HepG2 (cell line): ENCODE measurements around the gene KRTAP5-6. TPM values are rescaled to one million over a fixed set of nuclear protein-coding genes. Genes with fewer than 3 reads are reported as not detected.

Experiments used
- ARID5B ChIP-seq: IDR thresholded peaks from 2 replicates; pipeline ENCODE4 v1.4.0; 2020; ENCODE audit warnings: mild to moderate bottlenecking, missing genetic modification reagents
- BORCS8-MEF2B ChIP-seq: sonication (generic); formaldehyde crosslinking; IDR thresholded peaks from 2 replicates; pipeline ENCODE4 v1.8.0; 2022; ENCODE audit warnings: mild to moderate bottlenecking, missing genetic modification reagents
- BRD4 ChIP-seq: sonication (generic); formaldehyde crosslinking; IDR thresholded peaks from 2 replicates; pipeline ENCODE4 v1.4.0; 2020; ENCODE audit warnings: missing genetic modification reagents
- CEBPG ChIP-seq: IDR thresholded peaks from 2 replicates; pipeline ENCODE4 v1.6.1; 2016
- DRAP1 ChIP-seq: IDR thresholded peaks from 2 replicates; pipeline ENCODE4 v1.6.1; 2016; ENCODE audit warnings: missing genetic modification reagents, missing compliant biosample characterization
- IRF9 ChIP-seq: sonication (generic); formaldehyde crosslinking; IDR thresholded peaks from 2 replicates; pipeline ENCODE4 v1.8.0; 2022; ENCODE audit warnings: missing genetic modification reagents, mild to moderate bottlenecking, borderline replicate concordance
- MAFF ChIP-seq: IDR thresholded peaks from 2 replicates; pipeline ENCODE4 v1.6.1; 2011; ENCODE audit warnings: low read depth, low read length, improper control_type of control experiment
- MBNL3 ChIP-seq: fragments of 250-450 bp; sonication (Bioruptor Pico); conservative IDR thresholded peaks from 2 replicates; pipeline ENCODE4 v1.8.0; 2022; ENCODE audit warnings: mild to moderate bottlenecking, inconsistent platforms
- NRL ChIP-seq: sonication (generic); formaldehyde crosslinking; IDR thresholded peaks from 2 replicates; pipeline ENCODE4 v1.5.0; 2020; ENCODE audit warnings: missing genetic modification reagents, mild to moderate bottlenecking, moderate library complexity, borderline replicate concordance
- PHF20 ChIP-seq: sonication (generic); formaldehyde crosslinking; IDR thresholded peaks from 2 replicates; pipeline ENCODE4 v1.5.0; 2020; ENCODE audit warnings: mild to moderate bottlenecking, missing genetic modification reagents
- RBFOX2 ChIP-seq: fragments of 200-400 bp; formaldehyde crosslinking; IDR thresholded peaks from 2 replicates; pipeline ENCODE4 v1.6.1; 2017; ENCODE audit warnings: low read depth, mild to moderate bottlenecking, low read length
- SCMH1 ChIP-seq: sonication (generic); formaldehyde crosslinking; IDR thresholded peaks from 2 replicates; pipeline ENCODE4 v1.9.0; 2021; ENCODE audit warnings: missing genetic modification reagents, mild to moderate bottlenecking, borderline replicate concordance
- SNAI1 ChIP-seq: sonication (generic); formaldehyde crosslinking; IDR thresholded peaks from 2 replicates; pipeline ENCODE4 v1.5.0; 2020; ENCODE audit warnings: mild to moderate bottlenecking, missing genetic modification reagents, borderline replicate concordance
- SP140L ChIP-seq: sonication (generic); formaldehyde crosslinking; IDR thresholded peaks from 2 replicates; pipeline ENCODE4 v1.4.0; 2020; ENCODE audit warnings: missing genetic modification reagents, borderline replicate concordance
- TBX3 ChIP-seq: fragments of 450-650 bp; IDR thresholded peaks from 2 replicates; pipeline ENCODE4 v1.6.1; 2017; ENCODE audit warnings: antibody characterized with exemption, mild to moderate bottlenecking, inconsistent platforms, borderline replicate concordance
- ZBTB39 ChIP-seq: sonication (generic); formaldehyde crosslinking; IDR thresholded peaks from 2 replicates; pipeline ENCODE4 v1.5.0; 2020; ENCODE audit warnings: missing genetic modification reagents
- ZNF18 ChIP-seq: sonication (generic); formaldehyde crosslinking; IDR thresholded peaks from 2 replicates; pipeline ENCODE4 v1.8.0; 2022; ENCODE audit warnings: mild to moderate bottlenecking, missing genetic modification reagents; ENCODE audit not compliant: insufficient replicate concordance
- ZNF335 ChIP-seq: sonication (generic); formaldehyde crosslinking; IDR thresholded peaks from 2 replicates; pipeline ENCODE4 v1.4.0; 2020; ENCODE audit warnings: missing genetic modification reagents
- ZNF569 ChIP-seq: sonication (generic); formaldehyde crosslinking; IDR thresholded peaks from 2 replicates; pipeline ENCODE4 v1.5.0; 2020; ENCODE audit warnings: mild to moderate bottlenecking, missing genetic modification reagents, moderate library complexity, borderline replicate concordance
- ZNF749 ChIP-seq: sonication (generic); formaldehyde crosslinking; IDR thresholded peaks from 2 replicates; pipeline ENCODE4 v1.8.0; 2022; ENCODE audit warnings: mild to moderate bottlenecking, missing genetic modification reagents, moderate library complexity, borderline replicate concordance
- polyA plus RNA-seq, 8 experiments: library from polyadenylated mRNA; depleted of rRNA in 3 of 8; stranded (reverse) in 7 of 8; unstranded in 1 of 8; fragments of >200 nt; fragmentation: Illumina TruSeq in 4 of 8; extraction: Trizol in 4 of 8; gene quantifications; 2 replicates each; pipeline versions ENCODE4 v1.2.1 to v1.2.3, GENCODE V29; 2011 to 2016; ENCODE audit warnings: low read depth in 4 of 8, missing spikeins in 1 of 8, mixed read lengths in 1 of 8; ENCODE audit not compliant: insufficient read depth in 1 of 8
- total RNA-seq, 5 experiments: library from RNA; depleted of rRNA; stranded (reverse); fragments of >200 nt; fragmentation: Illumina TruSeq; extraction: Trizol; gene quantifications; 2 replicates each; pipeline ENCODE4 v1.2.3, GENCODE V29; 2016; ENCODE audit warnings: low read depth in 1 of 5

KRTAP5-6 gene
- total and polyA plus RNA-seq, 2 of the 13 experiments (the other 11 are each of a cell fraction or from before 2014, with no cell fraction given), result not detected

GRCh38 chr11:1694064-1694845 lies 2.7 kb upstream of the KRTAP5-6 start (continued):
- TF ChIP-seq ZNF18, result peak; percentile 49
- TF ChIP-seq SNAI1 (CRISPR knock-in tag), result no peak; the same call in 1 of the 2 replicates
- TF ChIP-seq RBFOX2, result peak; percentile 47; the same call in 1 of the 2 replicates
- TF ChIP-seq NRL (CRISPR knock-in tag), result peak; percentile 47; the same call in 1 of the 2 replicates
- no peak for TF ChIP-seq ZNF749 (CRISPR knock-in tag)
- no peak for TF ChIP-seq SP140L (CRISPR knock-in tag)
- peak; percentile 55; the same call in 1 of the 2 replicates for TF ChIP-seq ARID5B (CRISPR knock-in tag)
- TF ChIP-seq CEBPG (CRISPR knock-in tag), result peak; percentile 11; the same call in 1 of the 2 replicates
- TF ChIP-seq TBX3, result no peak
- TF ChIP-seq PHF20, result no peak
- TF ChIP-seq SCMH1, result no peak
- peak; percentile 61; the same call in 1 of the 2 replicates for TF ChIP-seq ZNF335 (CRISPR knock-in tag)
- 0 out of 2 replicates have a peak, but pooled peaks have one; percentile 22 for TF ChIP-seq DRAP1
- TF ChIP-seq IRF9 (CRISPR knock-in tag), result 0 out of 2 replicates have a peak, but pooled peaks have one; percentile 13
- no peak for TF ChIP-seq MAFF
- TF ChIP-seq ZNF569, result no peak
- peak; percentile 70 for TF ChIP-seq BRD4 (CRISPR knock-in tag)
- TF ChIP-seq MBNL3 (CRISPR knock-in tag), result no peak
- TF ChIP-seq ZBTB39, result 0 out of 2 replicates have a peak, but pooled peaks have one; percentile 19
- no peak for TF ChIP-seq BORCS8-MEF2B (CRISPR knock-in tag)
